Mesenchymal stem cell (in vitro differentiated cells and primary cell): Measurements from ENCODE around the gene CAMK2D.

Experiments used
- DNase-seq: peaks from one replicate; pipeline ENCODE4 v3.0.0-alpha.2; 2013
- H2AFZ ChIP-seq: one replicate; pipeline ENCODE4 v1.6.1; 2013; ENCODE audit warnings: low read depth, mild to moderate bottlenecking, control low read depth, inconsistent platforms, low read length, moderate library complexity
- H2AK5ac ChIP-seq: 2 replicates; pipeline ENCODE4 v1.6.1; 2013; ENCODE audit warnings: low read length, moderate library complexity, mild to moderate bottlenecking, inconsistent platforms; ENCODE audit not compliant: severe bottlenecking
- H2BK120ac ChIP-seq: one replicate; pipeline ENCODE4 v1.6.1; 2013; ENCODE audit warnings: low read depth, mild to moderate bottlenecking, inconsistent platforms, low read length, moderate library complexity
- H2BK12ac ChIP-seq, 2 experiments: one replicate each; pipeline ENCODE4 v1.6.1; 2013; ENCODE audit warnings: inconsistent platforms in 2 of 2, low read length in 2 of 2, mild to moderate bottlenecking in 2 of 2, moderate library complexity in 2 of 2, control low read depth in 1 of 2
- H2BK15ac ChIP-seq: one replicate; pipeline ENCODE4 v1.6.1; 2013; ENCODE audit warnings: mild to moderate bottlenecking, low read depth, inconsistent platforms; ENCODE audit not compliant: poor library complexity, severe bottlenecking
- H2BK5ac ChIP-seq: 2 replicates; pipeline ENCODE4 v1.6.1; 2013; ENCODE audit warnings: low read depth, mild to moderate bottlenecking, low read length, control low read depth, inconsistent platforms; ENCODE audit not compliant: poor library complexity, severe bottlenecking
- H3K14ac ChIP-seq, 2 experiments: one replicate each; pipeline ENCODE4 v1.6.1; 2013; ENCODE audit warnings: inconsistent platforms in 2 of 2, low read length in 2 of 2, control low read depth in 1 of 2, mild to moderate bottlenecking in 1 of 2, moderate library complexity in 1 of 2
- H3K18ac ChIP-seq, 2 experiments: one replicate each; pipeline ENCODE4 v1.6.1; 2013; ENCODE audit warnings: inconsistent platforms in 2 of 2, low read length in 2 of 2, control low read depth in 1 of 2, low read depth in 1 of 2, mild to moderate bottlenecking in 1 of 2
- H3K23ac ChIP-seq, 2 experiments: one replicate each; pipeline ENCODE4 v1.6.1; 2013; ENCODE audit warnings: inconsistent platforms in 2 of 2, low read length in 2 of 2, mild to moderate bottlenecking in 2 of 2, moderate library complexity in 2 of 2, control low read depth in 1 of 2
- H3K27ac ChIP-seq: 2 replicates; pipeline ENCODE4 v1.5.1; 2013; ENCODE audit warnings: mild to moderate bottlenecking, moderate library complexity, low read length, control low read depth, inconsistent platforms; ENCODE audit not compliant: poor library complexity, severe bottlenecking
- H3K27me3 ChIP-seq, 2 experiments: 2 replicates each; pipeline versions ENCODE4 v1.6.1 to v1.7.0; 2013; ENCODE audit warnings: low read length in 2 of 2, mild to moderate bottlenecking in 2 of 2, moderate library complexity in 2 of 2, control low read depth in 1 of 2, inconsistent platforms in 1 of 2; ENCODE audit not compliant: control insufficient read depth in 1 of 2, insufficient read depth in 1 of 2
- H3K36me3 ChIP-seq, 2 experiments: 2 replicates each; pipeline versions ENCODE4 v1.6.1 to v1.7.0; 2013; ENCODE audit warnings: low read length in 2 of 2, control low read depth in 1 of 2, inconsistent platforms in 1 of 2, low read depth in 1 of 2, mild to moderate bottlenecking in 1 of 2; ENCODE audit not compliant: insufficient read depth in 2 of 2, control insufficient read depth in 1 of 2
- H3K4ac ChIP-seq, 2 experiments: one replicate each; pipeline ENCODE4 v1.6.1; 2013; ENCODE audit warnings: inconsistent platforms in 2 of 2, low read length in 2 of 2, mild to moderate bottlenecking in 2 of 2, moderate library complexity in 2 of 2, control low read depth in 1 of 2, low read depth in 1 of 2
- H3K4me1 ChIP-seq: 2 replicates; pipeline ENCODE4 v1.6.1; 2013; ENCODE audit warnings: low read depth, low read length, control low read depth; ENCODE audit not compliant: control insufficient read depth, insufficient read depth
- H3K4me2 ChIP-seq: 2 replicates; pipeline ENCODE4 v1.6.1; 2013; ENCODE audit warnings: low read length, mild to moderate bottlenecking, inconsistent platforms; ENCODE audit not compliant: poor library complexity, severe bottlenecking
- H3K4me3 ChIP-seq, 2 experiments: 2 replicates each; pipeline versions ENCODE4 v1.5.1 to v1.7.0; 2013; ENCODE audit warnings: low read length in 2 of 2, mild to moderate bottlenecking in 2 of 2, control low read depth in 1 of 2, low read depth in 1 of 2; ENCODE audit not compliant: insufficient read depth in 1 of 2
- H3K79me1 ChIP-seq: replicated peaks from 2 replicates; pipeline ENCODE4 v1.6.1; 2013; ENCODE audit warnings: mild to moderate bottlenecking, control low read depth, low read length, inconsistent platforms; ENCODE audit not compliant: poor library complexity, severe bottlenecking
- H3K9ac ChIP-seq: 2 replicates; pipeline ENCODE4 v1.7.0; 2013; ENCODE audit warnings: mild to moderate bottlenecking, low read length, moderate library complexity
- H3K9me3 ChIP-seq: 2 replicates; pipeline ENCODE4 v1.7.0; 2013; ENCODE audit warnings: mild to moderate bottlenecking, low read length; ENCODE audit not compliant: control insufficient read depth
- H4K8ac ChIP-seq: one replicate; pipeline ENCODE4 v1.6.1; 2013; ENCODE audit warnings: inconsistent platforms, mild to moderate bottlenecking, low read length, moderate library complexity
- H4K91ac ChIP-seq: one replicate; pipeline ENCODE4 v1.6.1; 2013; ENCODE audit warnings: mild to moderate bottlenecking, low read length, inconsistent platforms
- WGBS: methylation state at CpG from one replicate; pipeline ENCODE4 v1.1.7; 2013; ENCODE audit warnings: mixed read lengths; 5-methylcytosine and 5-hydroxymethylcytosine counted together

Gene CAMK2D

GRCh38 chr4:113616443-113616842, 145.1 kb downstream of the CAMK2D start:
- H3K9ac ChIP-seq = no peak overlapping the region
- no peak overlapping the region for H2BK120ac ChIP-seq
- no peak overlapping the region for H3K4ac ChIP-seq
- H2BK12ac ChIP-seq = no peak overlapping the region
- H3K9me3 ChIP-seq = no peaks in the 10 kb centered on the region
- no CpG with 5 or more reads among the region's 1 CpG for WGBS
- H2BK15ac ChIP-seq = no peak overlapping the region
- H3K4me2 ChIP-seq = no peak overlapping the region
- no peak overlapping the region for H3K18ac ChIP-seq
- H3K27ac ChIP-seq = no peak overlapping the region
- H4K91ac ChIP-seq = no peak overlapping the region
- H2AK5ac ChIP-seq = no peak overlapping the region
- H3K4me1 ChIP-seq = peaks cover 7% of the 10 kb centered on the region
- H3K14ac ChIP-seq = no peak overlapping the region
- H4K8ac ChIP-seq = no peak overlapping the region
- no peaks in the 10 kb centered on the region for H3K27me3 ChIP-seq
- H3K36me3 ChIP-seq = peaks cover 0 to 39% of the 10 kb centered on the region in 2 experiments
- no peak overlapping the region for H3K23ac ChIP-seq
- peaks cover 13% of the 10 kb centered on the region for H3K79me1 ChIP-seq
- no peak overlapping the region for H3K4me3 ChIP-seq
- H2AFZ ChIP-seq = no peak overlapping the region
- DNase-seq = no peak
- no peak overlapping the region for H2BK5ac ChIP-seq

GRCh38 chr4:113614414-113614813, 147.1 kb downstream of the CAMK2D start:
- no peak overlapping the region for H4K8ac ChIP-seq
- no peak overlapping the region for H2BK5ac ChIP-seq
- H3K27me3 ChIP-seq = no peaks in the 10 kb centered on the region
- no peak overlapping the region for H3K14ac ChIP-seq
- H3K4me1 ChIP-seq = peaks cover 5% of the 10 kb centered on the region
- no peak overlapping the region for H3K27ac ChIP-seq
- H3K9ac ChIP-seq = no peak overlapping the region
- no peak overlapping the region for H2BK12ac ChIP-seq
- peaks cover 0 to 46% of the 10 kb centered on the region in 2 experiments for H3K36me3 ChIP-seq
- H2BK120ac ChIP-seq = no peak overlapping the region
- no peak overlapping the region for H4K91ac ChIP-seq
- H2AK5ac ChIP-seq = no peak overlapping the region
- no peak overlapping the region for H3K4me2 ChIP-seq
- H2BK15ac ChIP-seq = no peak overlapping the region
- no peak overlapping the region for H3K18ac ChIP-seq
- WGBS = 100% methylated on average over 1 of the region's 2 CpGs
- H3K4ac ChIP-seq = no peak overlapping the region
- H3K23ac ChIP-seq = no peak overlapping the region
- no peaks in the 10 kb centered on the region for H3K9me3 ChIP-seq
- H3K79me1 ChIP-seq = peaks cover 12% of the 10 kb centered on the region
- no peak for DNase-seq
- no peak overlapping the region for H3K4me3 ChIP-seq
- no peak overlapping the region for H2AFZ ChIP-seq

GRCh38 chr4:113613503-113613902, 148.0 kb downstream of the CAMK2D start:
- Histone ChIP-seq H3K79me1 (peaks cover 11% of the 10 kb centered on the region), H3K9me3 (no peaks in the 10 kb centered on the region), H3K27ac (no peak overlapping the region), H3K36me3 (peaks cover 0 to 55% of the 10 kb centered on the region in 2 experiments), H3K4ac (no peak overlapping the region), H2AK5ac (no peak overlapping the region), H3K14ac (no peak overlapping the region), H2BK5ac (no peak overlapping the region), H2AFZ (no peak overlapping the region), H2BK120ac (no peak overlapping the region), H3K23ac (no peak overlapping the region), H3K9ac (no peak overlapping the region), H3K4me1 (peaks cover 3% of the 10 kb centered on the region), H4K91ac (no peak overlapping the region), H3K4me2 (no peak overlapping the region), H2BK15ac (no peak overlapping the region), H4K8ac (no peak overlapping the region), H2BK12ac (no peak overlapping the region), H3K18ac (no peak overlapping the region), H3K4me3 (no peak overlapping the region), H3K27me3 (no peaks in the 10 kb centered on the region)
- no peak for DNase-seq
- WGBS = 100% methylated on average over 3 of the region's 4 CpGs

DNA sequence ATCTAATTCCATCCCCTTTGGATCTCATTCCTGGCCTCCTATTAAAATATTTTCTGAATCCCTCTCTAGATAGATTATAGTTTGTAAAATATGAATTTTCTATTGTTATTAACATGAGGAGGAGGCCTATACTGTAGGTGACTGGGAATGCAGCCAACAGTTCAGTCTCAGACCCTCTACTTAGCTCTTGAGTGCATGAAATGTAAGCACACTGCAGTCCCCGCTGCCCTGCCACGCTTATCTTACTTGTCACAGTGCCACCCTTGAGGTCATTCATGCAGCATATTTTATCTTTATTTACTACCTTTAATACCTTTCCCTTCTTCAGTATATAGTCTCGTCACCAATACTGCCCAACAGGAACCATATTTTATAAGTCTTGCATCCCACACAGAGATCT, 151.0 kb downstream of the CAMK2D start:
- H2BK15ac ChIP-seq = no peak overlapping the region
- no peak overlapping the region for H3K9ac ChIP-seq
- peaks cover 5 to 67% of the 10 kb centered on the region in 2 experiments for H3K36me3 ChIP-seq
- no peak overlapping the region for H3K4me3 ChIP-seq
- H3K4me2 ChIP-seq = no peak overlapping the region
- no peak overlapping the region for H3K14ac ChIP-seq
- no peak overlapping the region for H3K4ac ChIP-seq
- no peak overlapping the region for H3K27ac ChIP-seq
- no peak overlapping the region for H3K23ac ChIP-seq
- DNase-seq = no peak
- no peak overlapping the region for H2AFZ ChIP-seq
- H3K18ac ChIP-seq = no peak overlapping the region
- no peak overlapping the region for H2BK12ac ChIP-seq
- H2AK5ac ChIP-seq = no peak overlapping the region
- H2BK5ac ChIP-seq = no peak overlapping the region
- 100% methylated on average over 3 of the region's 3 CpGs for WGBS
- H2BK120ac ChIP-seq = no peak overlapping the region
- H4K8ac ChIP-seq = no peak overlapping the region
- no peaks in the 10 kb centered on the region for H3K4me1 ChIP-seq
- no peaks in the 10 kb centered on the region for H3K9me3 ChIP-seq
- peaks cover 15% of the 10 kb centered on the region for H3K79me1 ChIP-seq
- no peaks in the 10 kb centered on the region for H3K27me3 ChIP-seq
- no peak overlapping the region for H4K91ac ChIP-seq
